ENCODE data around the gene AGBL3.

Gene AGBL3

DNA sequence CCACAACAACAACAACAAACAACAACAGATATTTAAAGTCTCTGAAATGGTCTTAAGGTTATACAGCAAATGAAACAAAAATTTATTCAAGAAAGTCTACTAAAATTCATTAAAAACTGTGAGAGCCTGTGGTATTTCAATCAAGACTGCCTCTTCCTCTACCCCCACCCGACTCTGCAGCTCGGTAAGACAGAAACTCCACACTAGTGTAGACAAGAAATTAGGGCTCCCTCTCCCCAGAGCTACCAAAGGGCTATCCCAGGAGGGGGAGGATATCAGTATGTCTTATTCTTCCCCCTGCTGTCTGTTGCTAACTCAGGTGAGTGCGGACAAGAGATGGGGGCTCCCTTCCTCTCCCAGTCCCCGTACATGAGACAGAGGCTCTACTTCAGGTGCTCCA, 90.6 kb downstream of the AGBL3 start:
- DNase-seq (ENCODE audit: low spot score): no peak

DNA sequence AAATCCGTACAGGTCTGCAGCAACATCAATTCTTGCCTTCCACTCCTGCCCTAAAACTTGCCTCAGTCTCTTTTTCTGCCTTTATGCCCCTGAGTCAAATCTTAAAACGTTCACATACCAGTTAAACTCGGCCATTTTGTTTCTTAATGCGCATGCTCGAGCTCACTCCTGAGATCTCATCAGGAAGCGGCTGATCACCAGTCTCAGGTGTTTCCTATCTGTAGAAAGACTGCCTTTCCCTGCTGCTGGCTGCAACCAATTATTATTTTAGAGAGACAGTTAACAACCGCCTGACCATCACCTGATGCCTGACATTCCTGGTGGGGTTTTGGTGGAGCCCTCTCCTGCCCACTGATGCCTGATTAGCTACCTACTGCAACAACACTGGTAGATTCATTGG, 91.3 kb downstream of the AGBL3 start:
- no peak for DNase-seq (ENCODE audit: low spot score)

DNA sequence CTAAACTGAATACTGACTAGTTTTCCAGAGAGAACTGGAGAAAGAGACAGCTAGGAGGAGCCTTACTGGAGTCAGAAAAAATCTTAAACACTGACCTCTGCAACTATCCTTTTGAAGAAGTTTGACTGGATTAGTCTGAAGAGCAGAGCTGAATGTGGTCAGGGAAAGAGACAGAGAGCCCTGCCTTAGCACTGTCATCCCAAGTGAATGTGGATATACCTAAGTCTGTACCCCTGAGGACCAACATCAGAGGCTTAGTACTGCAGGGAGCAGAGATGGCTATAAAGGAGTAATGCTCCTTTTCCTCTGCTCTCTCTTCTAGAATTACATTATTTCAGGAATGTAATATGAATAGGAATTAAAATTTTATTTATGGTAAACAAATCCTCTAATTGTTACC, 91.7 kb downstream of the AGBL3 start:
- no peak for DNase-seq (ENCODE audit: low spot score)

DNA sequence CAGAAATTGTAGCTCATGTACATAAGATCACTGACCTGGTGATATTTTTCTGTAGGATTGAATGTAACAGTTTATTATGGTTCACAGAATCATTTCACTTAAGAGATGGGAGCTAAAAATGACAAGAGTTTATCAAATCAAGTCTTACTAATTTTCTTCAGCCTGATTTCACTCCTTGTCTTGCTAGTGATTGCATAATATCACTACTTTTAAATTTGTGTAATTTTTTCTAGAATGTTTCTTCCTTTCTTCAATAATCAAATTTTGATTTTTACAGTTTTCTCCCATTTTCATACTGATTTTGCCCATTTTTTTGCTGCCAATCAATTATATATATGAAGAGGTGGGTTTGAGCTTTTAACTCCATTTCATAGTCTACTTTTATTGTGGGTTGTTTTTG, 92.8 kb downstream of the AGBL3 start:
- no peak for DNase-seq (ENCODE audit: low spot score)

DNA sequence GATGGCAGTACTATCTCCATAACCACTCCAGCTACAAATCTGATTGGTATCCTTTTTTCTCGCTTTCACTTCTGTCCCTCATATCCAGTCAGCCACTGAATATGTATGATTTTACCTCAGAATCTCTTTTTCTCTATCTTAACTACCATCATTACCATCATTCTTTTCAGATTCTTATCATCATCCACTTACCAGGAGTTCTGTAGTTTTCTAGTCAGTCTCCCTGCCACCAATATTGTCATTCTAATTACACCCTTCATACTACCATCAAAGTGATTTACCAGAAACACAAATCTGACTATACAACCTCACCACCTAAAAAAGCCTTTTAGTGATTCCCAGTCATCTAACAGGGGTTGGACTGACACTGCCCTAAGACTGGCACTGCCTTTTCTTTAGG, 96.7 kb downstream of the AGBL3 start:
- no peak for DNase-seq (ENCODE audit: low spot score)

DNA sequence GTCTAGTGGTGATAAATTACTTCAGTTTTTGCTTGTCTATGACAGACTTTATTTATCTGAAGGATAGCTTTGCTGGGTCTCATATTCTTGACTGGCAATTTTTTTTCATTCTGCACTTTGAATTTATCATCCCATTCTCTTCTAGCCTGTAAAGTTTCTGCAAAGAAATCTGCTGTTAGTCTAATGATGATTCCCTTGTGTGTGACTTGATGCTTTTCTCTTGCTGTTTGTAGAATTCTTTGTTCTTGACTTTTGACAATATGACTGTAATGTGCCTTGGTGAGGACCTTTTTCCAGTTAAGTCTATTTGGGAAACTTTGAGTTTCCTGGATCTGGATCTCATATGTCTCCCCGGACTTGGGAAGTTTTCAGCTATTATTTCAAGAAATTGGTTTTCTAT, 102.3 kb downstream of the AGBL3 start:
- no peak for DNase-seq (ENCODE audit: low spot score)

DNA sequence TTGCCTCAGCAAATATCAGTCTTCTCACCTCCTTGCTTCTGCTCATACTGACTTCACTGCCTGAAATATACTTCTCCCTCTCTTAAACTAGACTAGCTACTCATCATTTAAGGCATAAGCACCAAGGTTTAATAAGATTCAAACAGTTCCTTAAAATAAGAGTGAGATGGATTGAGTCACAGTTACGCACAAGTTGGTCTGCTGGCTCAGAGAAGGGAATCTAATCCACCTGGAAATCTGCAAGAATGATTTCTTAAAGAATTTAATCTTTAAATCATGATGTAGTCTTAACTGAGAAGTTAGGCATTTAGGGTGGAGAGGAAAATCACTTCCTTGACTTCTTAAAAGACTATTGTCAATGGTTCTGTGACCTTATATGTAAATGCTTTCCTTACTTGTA, 105.4 kb downstream of the AGBL3 start:
- no peak for DNase-seq (ENCODE audit: low spot score)

DNA sequence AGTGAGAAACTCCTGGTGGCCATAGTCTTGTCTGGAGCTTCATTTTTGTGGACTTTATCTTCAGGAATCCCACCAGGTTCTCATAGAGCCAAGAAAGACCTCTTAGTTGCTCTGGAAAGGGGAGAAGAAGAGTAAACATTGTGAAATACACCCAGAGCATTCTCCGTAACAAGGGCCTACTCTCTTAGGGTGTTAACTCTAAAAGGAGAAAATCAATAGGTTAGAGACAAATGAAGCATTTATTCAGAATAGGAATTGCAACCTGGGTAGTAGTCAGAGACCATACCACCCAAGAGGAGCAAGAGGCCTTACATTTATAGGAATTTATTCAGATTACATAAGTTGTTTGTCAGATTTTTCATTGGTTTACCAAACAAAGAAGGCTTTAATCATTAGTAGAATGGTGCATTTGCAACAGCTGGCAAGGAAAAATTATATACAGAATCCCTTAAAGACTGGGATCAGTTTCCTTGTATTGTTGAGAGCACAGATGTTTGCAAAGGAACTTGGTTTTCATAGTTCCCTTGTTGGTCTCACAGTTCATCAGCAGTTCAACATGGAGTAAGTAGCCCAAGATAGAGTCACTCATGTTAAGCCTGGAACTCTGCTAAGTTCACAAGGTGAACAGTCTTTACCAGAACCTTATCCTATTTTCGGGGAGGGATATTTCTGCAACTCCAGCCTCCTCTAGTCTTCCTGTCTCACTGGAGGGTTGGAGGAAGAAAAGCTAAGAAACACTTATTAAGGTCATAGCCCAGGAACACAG, 108.3 kb downstream of the AGBL3 start:
- DNase-seq (ENCODE audit: low spot score): no peak

DNA sequence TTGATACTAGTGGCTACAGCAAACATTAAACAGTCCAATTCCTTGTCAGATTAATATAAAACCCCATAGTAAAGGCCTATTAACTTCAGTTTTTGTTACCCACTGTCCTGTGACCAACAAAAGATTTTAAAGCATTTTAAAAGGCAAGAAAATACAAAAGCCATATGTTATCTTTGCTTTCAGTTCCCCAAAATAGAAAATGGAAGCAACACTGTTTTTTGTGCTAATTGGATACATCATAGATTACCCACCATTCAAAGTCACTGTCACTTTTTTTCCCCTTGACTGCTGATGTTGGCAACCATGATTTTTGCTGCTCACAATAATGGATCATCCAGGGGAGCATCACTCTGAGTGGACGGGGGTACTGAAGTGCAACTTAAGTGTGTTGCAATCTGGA, 109.1 kb downstream of the AGBL3 start:
- DNase-seq (ENCODE audit: low spot score): no peak

DNA sequence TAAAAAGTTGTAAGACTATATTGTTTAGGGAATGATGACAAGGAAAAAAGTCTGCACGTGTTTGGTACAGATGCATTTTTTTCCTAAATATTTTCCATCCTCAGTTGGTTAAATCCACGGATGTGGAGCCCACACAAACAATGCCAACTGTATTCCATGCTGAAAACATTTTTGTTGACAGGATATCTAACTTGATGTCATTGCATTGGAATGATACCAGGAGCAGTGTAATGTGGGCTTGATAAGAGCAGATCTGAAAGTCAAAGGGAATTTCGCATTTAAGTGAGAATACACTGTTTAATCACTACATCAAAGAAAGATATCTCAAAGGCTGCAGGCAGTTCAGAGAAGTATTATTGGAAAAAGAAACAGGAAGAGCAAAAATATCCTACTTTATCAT, 112.1 kb downstream of the AGBL3 start:
- DNase-seq (ENCODE audit: low spot score): no peak

DNA sequence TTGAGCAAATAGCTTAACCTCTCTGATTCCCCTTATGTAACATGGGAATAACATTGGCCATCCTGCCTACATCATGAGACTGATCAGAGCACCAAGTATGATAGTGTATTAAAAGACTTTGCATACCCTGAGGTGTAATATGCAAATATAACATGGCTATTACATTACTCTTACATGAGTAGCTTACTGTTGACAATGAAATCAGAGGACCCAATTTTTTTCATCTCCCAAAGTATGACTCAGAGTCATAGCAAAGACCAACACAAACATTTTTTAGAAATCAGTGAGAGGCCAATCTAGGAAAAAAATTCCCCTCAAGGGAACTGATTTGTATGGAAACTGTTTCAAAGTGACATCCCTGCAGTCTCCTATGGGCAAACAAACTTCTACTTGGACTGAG, 114.5 kb downstream of the AGBL3 start:
- no peak for DNase-seq (ENCODE audit: low spot score)

DNA sequence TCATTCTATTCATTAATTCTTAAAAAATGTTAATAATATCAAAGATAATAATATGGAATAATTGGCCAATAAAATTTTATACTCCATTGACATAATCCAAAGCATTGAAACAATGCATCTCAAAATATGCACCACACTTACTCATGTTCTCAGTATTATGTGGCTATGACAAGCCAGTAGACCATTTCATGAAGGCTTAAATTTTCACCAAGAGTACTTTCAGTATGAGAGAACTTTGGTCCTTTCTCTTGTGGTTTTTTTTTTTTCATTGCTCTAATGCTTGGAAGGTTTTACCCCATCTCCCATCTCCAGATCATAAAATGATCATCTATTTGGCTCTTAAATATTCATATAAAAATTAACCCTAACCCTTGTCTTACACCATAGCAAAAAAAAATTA, 116.1 kb downstream of the AGBL3 start:
- DNase-seq (ENCODE audit: low spot score): no peak

DNA sequence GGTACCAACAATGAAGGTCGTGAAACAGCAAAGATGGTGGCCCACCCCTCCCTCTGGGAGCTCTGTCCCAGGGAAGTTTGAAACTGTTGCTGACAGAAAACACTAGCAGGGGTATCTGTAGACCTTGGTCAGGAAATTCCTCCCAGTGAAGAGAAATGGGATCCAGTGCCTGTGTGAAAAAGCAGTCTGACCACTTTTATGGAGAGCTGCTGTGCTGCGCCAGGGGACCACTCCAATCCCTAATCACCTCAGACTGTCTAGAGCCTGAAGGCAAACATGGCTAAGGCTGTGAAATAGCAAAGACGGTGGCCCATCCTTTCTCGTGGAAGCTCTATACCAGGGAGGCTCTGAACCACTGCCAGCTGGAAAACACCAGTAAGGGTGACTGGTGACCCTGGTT, 123.3 kb downstream of the AGBL3 start:
- no peak for DNase-seq (ENCODE audit: low spot score)

DNA sequence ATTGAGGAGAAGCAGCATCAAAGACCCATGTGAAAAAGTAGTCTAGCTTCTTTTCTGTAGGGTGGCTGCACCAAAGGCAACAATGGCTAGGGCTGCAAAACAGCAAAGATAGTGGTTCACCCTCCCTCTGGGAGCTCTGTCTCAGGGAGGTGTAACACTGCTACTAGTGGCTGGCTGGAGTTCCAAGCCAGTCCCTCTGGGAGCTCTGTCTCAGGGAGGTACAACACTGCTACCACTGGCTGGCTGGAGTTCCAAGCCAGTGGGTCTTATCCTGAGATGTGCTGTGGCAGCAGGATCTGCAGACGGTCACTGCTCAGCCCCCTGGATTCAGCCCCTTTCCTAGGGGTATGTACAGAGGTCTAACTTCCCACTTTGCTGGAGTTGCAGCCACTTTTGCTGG, 123.7 kb downstream of the AGBL3 start:
- DNase-seq (ENCODE audit: low spot score): no peak

DNA sequence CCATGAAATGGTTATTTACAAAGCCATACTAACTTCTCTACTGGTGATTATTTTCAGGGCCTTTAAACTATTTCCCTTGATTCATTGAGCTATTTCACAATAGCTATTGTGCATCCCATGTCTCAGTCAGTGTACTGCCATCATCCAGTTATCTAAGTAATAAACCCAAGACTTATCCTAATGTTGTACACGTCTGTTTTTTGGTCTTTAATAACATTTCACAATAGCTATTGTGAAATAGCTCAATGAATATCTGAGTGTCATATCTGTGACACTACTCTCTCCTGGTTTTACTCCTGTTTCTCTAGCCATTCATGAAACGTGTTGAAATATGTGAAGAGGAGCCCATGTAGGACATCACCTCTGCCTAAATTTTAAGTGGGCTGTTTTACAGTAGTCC, 125.1 kb downstream of the AGBL3 start:
- DNase-seq (ENCODE audit: low spot score): no peak

DNA sequence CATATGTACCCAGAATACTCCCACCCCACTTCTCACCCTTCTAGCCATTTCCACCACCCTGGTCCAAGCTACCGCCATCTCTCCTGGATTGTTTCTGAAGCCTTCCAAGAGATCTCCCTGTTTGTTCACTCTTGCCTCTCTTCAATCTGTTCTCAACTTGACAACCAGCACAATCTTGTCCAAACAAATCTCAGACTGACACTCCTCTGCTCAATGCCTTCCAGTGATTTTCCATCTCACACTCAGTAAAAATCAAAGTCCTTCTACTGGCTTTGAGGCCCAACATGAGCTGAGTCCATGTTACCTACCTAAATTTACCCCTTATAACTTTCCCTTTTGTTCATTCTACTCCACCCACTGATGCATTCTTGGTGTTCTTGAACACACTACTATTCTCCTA, 128.3 kb downstream of the AGBL3 start:
- DNase-seq (ENCODE audit: low spot score): no peak

DNA sequence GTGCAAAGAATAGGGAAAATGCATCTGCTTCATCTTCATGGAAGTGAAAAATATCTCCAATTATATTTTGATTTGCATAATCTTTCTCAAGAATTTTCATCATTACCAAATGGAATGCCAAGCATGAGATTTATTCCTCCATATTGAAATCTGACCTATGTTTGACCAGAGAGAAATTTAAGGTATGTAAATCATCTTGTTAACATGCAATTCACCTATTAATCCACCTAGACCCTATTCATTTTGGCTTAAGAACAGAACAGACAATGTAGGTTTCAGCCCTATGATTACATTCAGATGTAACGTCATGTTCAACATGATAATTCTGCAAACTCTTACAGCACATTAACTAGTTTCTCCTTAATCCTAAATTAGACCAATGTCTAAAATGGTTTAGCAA, 130.8 kb downstream of the AGBL3 start:
- DNase-seq (ENCODE audit: low spot score): no peak

DNA sequence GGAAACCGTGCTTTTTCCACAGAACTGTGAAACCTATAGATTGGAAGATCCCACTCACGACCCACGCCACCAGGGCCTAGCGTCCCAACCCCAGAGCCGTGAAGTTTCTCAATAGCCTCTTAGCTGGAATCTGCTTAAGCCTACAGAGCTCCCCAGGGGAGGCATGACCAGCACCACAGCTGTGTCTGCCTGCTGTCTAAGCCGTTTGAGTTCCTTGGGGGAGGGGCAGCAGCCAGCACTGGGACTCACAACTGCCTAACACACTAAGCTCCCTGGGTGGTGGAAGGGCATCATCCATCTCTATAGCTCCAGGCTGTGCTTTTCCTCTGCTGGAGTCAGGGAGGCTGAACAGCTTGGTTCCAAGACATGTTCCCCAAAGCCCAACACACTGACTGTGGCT, 135.6 kb downstream of the AGBL3 start:
- no peak for DNase-seq (ENCODE audit: low spot score)

DNA sequence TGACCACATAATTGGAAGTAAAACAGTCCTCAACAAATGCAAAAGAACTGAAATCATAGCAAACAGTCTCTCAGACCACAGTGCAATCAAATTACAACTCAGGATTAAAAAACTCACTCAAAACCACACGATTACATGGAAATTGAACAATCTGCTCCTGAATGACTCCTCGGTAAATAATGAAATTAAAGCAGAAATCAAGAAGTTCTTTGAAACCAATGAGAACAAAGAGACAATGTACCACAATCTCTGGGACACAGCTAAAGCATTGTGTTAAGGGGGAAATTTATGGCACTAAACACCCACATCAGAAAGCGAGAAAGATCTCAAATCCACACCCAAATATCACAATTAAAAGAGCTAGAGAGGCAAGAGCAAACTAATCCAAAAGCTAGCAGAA, 138.3 kb downstream of the AGBL3 start:
- peak; percentile 59 for DNase-seq (ENCODE audit: low spot score)

DNA sequence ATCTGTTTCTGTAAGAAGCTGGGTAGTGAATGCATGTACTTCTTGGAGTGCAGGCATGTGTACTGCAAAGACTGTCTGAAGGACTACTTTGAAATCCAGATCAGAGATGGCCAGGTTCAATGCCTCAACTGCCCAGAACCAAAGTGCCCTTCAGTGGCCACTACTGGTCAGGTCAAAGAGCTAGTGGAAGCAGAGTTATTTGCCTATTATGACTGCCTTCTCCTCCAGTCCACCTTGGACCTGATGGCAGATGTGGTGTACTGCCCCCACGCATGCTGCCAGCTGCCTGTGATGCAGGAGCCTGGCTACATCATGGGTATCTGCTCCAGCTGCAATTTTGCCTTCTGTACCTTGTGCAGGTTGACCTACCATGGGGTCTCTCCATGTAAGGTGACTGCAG, 142.6 kb downstream of the AGBL3 start:
- no peak for DNase-seq (ENCODE audit: low spot score)

DNA sequence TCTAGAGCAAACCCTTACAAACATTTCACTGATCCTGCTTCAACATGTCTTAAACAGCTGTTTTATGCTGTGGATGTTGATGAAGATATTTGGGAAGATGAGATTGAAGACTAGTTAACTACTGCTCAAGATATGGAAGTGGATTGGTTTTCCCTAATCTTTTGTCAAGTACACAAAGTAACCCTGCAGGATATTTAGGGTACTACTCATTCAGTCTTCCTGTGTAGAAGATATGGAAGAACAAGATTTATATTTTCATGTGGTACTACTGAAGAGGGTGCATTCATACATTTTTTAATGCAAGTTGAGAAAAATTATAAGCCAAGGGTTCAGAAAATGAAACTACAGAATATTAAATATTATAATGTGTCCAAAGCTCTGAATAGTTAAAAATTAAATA, 143.3 kb downstream of the AGBL3 start:
- DNase-seq (ENCODE audit: low spot score): no peak

DNA sequence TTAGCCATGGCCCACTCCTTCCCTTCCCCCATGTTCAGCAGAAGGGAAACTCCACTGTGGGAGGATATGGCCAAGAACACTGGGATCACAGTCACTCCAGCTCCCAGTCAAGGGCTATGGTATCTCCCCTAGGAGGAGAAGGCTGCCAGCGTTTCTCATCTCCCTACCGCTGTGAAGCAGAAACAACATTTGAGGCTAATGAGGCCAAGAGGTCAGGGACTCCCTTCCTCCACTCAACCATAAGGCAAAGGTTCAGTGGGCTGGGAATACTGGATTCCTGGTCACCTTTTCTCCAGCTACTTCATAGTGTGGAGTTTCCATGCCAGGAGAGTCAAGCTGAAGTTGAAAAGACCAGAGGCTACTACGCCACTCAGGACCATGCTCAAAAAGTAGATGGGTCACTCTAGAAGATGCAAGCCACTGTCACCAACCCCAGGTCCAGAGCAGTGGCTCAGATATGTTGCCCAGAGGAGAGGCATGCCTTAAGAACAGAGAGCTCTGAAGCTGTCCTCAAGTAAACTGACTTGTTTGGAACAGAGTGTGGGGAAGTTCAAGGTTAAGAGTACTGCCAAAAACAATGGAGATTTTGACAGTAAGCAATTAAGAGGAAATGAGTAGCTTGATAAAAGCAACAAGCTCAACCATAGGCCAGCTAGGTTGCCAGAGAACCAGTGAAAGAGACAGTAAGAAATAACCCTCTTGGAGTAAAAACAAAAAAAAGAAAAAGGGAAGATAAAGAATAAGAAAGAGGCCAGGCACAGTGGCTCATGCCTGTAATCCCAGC, 157.8 kb downstream of the AGBL3 start:
- DNase-seq (ENCODE audit: low spot score): no peak

DNA sequence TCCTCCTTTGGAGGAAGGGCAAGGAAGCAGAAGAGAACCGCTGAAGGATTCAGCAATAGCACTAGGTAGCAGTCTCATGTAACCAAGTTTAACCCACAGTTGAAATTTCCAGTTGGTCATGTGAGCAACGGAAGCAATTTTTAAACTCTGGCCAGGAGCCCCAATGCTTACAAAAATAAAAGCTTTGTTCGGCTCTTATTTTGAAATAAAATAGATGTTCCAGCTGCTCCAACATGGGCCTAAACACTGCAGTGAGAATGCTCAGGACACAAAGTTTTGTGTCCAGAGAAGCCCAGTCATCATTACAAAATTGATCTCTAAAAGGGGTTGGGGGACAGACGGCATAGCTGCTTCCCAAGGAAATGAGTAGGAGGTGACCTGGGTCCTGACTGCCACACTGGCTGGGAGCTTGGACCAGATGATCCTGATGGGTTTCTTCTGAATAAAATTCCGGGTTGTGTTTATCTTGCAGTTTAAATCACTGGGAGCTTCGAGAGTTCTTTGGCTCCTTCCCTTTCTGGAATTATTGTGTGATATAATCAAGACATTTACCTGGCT, 161.1 kb downstream of the AGBL3 start:
- DNase-seq (ENCODE audit: low spot score): peak; percentile 65

Measured in pons (tissue), 1 donor.